Hematopoietic multipotent progenitor cell treated with erythropoietin and hydrocortisone succinate and interleukin-3 and kit ligand, for 8 days (in vitro differentiated cells): ENCODE results near the gene LHFPL6.
"Not testable (repeated sequence)": the region's sequence is repeated elsewhere in the genome, so short reads cannot be mapped to it uniquely, and the experiment has no call there.

Experiments used
- DNase-seq: peaks from one replicate; pipeline ENCODE4 v3.0.0-alpha.2; 2015

The LHFPL6 gene

DNA sequence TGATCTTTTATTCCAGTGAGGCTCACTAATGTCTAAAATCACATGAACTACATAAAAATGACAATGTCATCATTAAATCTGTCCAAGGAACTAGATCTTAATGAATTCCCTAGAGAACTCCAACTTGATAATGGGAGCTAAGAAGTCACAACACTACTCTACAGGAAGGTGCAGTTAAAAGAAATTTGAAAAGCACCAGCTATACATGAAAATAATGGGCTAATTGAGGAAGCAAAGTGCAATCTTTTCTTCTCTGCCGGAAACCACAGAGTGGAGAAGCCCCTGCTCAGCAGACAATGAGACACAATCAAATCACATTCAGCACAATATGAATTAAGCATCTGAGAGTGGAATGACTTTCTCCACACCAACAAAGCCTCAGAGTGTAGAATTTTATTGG, 261.7 kb downstream of the LHFPL6 start:
- no peak for DNase-seq

DNA sequence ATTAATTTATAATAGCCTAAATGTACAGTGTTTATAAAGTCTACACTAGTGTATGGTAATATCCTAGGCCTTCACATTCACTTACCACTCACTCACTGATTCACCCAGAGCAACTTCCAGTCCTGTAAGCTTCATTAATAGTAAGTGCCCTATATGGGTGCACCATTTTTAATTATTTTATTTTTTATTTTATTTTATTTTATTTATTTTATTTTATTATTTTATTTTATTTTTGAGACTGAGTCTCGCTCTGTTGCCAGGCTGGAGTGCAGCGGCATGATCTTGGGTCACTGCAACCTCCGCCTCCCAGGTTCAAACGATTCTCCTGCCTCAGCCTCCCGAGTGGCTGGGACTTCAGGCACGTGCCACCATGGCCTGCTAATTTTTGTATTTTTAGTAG, 264.9 kb downstream of the LHFPL6 start:
- DNase-seq, result not testable (repeated sequence)

DNA sequence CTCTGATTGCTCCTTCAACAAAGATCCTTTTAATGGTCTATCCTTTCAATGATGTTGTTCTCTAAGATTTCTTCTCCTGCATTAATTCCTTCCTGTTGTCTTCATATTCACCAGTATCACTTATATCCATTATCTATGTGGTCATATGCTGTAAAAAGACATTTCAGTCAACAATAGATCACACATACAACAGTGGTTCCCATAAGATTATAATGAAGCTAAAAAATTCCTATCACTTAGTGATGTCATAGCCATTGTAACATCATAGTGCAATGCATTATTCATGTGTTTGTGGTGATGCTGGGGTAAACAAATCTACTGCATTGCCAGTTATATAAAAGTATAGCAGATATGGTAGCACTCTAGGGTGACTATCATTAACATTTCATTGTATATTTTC, 266.1 kb downstream of the LHFPL6 start:
- DNase-seq, result no peak

DNA sequence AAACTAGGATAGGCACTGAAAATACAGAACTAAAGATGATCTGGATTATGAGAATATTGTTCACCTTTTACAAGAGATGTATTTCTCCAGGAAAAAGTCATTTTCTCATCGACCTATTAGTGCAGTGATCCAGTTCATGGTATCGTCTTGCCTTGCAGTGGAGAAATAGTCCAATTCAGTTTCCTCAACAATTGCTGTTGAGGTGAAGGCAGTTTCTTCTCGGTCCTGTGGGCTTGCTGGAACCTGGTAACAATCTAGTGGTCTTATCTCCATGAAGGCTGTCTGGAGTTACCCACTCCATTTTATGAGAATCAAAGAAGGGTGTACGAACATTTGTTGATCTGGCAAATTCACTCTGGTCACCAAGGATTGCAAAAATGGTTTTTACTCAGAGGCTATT, 266.8 kb downstream of the LHFPL6 start:
- DNase-seq, result no peak

DNA sequence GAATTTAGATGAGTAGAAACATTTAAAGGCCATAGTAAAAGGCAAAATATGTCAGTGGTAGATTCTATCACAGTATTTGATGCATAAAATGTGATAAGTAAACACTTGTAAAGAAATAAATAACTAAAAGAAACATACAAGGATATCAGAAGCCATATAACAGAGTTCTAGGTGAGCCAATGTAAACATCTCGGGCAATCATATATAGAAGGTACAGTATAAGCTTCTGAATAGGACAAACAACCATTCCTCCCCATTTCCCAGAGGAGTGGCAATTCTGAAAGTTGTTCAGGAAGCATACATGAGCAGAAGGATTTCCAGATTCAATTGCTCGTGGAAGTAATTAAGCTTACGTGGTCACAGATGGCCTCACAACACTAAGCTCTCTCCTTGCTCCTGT, 267.3 kb downstream of the LHFPL6 start:
- DNase-seq, result no peak

DNA sequence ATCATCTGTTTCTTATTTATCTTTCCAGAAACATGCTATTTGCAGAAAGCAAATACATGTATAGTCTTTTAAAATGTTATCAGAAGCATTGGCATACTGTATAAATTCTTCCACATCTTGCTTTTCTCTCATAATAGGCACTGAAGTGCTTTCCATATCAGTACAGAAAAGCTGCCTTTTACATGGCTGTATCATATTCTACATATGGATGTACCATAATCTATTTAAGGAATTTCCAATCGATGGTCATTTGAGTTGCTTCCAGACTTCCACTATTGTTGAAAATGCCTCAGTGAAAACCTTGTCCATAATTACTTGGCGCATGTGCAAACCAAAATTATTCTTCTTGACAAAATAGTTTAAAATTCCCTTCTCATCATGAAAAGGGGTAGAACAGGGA, 272.5 kb downstream of the LHFPL6 start:
- no peak for DNase-seq

DNA sequence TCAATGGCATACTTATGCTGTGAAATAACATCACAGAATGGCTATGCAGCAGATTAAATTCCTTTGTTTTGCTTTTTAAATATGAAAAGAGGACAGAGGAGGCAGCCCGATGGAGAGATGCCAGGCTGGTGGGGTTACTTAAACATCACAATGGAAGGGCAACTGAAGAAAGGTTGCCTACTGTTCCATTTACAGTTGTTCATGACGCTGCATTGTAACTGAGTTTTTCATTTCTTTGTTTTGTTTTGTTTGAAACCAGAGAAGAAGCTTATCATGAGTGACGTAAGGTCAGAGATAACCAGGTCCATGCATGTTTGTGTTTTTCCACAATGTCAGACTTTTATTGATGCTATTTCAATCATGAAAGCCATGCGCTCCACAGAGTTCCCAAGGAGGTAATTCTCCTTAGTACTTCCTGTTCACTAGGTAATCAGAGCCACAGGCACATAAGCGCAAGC, 273.8 kb downstream of the LHFPL6 start:
- no peak for DNase-seq

DNA sequence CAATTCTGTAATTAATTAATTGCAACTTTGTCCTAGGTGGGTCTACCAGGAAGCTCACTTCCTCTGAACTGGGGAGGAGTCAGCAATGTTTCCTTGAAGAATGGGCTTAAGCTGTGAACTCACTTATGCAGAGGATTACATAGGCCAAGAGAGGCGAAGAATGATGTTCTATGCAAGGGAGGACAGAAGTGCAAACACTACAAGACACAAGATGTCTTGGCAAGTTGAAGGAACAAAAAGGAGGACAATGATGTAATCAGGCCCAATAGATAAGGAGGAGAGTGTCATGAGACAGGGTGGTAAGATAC, 275.9 kb downstream of the LHFPL6 start:
- no peak for DNase-seq

DNA sequence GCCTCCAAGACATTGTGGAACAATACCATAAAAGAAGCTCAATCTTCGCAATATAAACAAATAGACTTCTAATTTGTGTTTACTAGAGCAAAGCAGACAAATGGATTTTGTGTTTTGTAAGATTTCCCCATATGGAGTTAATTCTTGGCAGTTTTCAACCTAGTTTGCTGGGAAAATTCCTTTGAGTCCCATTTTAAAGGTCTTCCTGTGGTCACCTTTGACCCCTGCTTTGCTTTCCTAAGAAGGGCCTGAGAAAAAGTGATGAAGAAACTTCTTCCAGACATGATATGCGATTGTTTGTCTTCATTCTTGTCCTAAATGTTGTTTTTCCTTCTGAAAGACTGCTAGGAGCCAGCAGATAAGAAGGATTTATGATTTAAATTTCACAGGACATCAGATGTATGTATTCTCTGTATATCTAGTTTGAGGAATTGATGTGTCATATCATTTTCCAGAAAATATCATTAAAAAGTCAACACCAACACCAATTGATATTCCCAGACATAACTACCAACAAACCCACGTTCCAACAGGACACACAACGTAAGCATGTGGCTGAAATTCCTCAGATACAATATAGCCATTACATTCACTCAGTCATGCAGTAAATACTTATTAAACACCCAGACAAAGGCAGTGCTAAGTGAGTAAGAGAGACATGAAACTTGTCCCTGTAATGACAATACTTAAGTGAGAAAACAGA, 276.4 kb downstream of the LHFPL6 start:
- DNase-seq, result no peak

DNA sequence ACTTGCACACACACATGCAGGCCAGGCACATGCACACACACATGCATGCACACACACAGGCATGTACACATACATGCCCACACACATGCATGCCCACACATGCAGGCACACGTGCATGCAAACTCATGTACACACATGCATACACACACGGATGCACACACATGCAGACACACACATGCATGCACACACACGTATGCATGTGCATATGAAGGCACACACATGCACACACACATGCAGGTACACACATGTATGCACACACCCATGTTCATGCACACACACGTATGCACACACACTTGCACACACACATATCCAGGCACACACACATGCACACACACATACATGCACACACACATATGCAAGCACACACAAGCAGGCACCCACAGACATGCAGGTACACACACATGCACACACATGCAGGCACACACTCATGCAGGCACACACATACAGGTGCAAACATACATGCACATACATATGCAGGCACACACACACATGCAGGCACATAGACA, 278.1 kb downstream of the LHFPL6 start:
- no peak for DNase-seq

DNA sequence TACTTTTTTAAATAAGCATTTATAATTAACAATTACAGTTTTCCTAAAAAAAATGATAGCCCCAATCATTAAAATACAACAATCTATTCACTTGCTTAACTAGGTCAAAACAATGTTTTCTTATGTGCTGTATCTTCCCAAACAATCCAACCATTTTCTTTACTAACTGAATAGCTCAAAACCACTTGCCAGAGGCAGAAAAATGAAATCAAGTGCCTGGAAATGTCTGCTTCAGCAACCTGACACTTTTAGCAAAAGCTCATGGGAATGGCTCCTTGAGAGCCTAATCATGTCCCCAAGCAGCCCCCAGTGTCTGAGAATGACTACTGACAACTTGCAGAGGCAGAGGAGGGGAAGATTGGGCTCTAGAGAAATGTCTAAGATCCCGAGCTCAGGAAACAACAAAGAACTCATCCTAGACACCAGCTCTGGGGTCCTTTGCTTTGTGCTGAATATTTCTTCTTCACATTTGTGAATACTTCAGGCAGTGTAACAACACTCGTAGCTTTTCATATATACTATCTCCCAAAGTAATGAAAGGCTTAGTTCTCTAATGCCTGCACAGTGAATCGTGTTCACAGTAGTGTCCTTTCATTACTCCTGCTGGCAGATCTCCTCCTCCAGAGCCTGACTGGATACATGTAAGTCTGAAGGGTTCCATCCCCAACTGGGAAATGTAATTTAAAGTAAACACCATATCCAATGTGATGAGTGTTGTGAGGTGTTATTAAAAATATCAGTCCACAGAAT, 280.0 kb downstream of the LHFPL6 start:
- DNase-seq, result no peak

DNA sequence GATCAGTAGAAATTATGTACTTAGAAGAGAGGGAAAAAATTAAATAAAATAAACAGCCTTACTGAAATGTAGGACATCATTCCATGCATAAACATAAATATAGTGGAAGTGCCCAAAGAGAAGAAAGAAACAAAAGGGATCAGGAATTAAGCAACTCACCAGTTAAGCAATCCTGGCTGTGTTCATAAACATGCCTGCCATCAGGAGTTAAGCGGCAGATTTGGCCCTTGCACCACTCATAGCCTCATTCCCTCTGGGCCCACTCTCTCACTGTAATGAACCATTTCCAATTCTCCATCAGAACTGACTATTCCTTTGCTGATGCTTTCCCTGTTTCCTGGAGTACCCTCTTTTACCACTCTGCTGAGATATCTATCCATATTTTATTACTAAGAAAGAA, 281.4 kb downstream of the LHFPL6 start:
- no peak for DNase-seq

DNA sequence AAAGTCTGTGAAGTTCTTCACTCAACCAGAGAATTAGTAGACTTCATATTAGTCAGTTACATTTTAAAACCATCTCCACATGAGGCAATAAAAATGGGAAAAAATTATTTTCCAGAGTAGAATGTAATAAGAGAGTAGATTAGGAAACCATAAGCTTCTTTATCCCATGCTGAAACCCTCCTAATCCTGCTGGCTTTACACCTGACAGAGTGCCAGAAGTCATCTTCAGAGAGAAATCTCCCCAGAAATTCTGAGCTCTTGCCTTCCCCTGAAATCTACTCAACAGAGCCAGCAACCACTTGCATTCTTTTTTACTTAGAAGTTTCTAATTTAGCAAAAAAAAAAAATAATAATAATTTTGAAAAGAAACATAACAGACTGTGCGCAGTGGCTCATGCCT, 284.8 kb downstream of the LHFPL6 start:
- DNase-seq, result no peak

DNA sequence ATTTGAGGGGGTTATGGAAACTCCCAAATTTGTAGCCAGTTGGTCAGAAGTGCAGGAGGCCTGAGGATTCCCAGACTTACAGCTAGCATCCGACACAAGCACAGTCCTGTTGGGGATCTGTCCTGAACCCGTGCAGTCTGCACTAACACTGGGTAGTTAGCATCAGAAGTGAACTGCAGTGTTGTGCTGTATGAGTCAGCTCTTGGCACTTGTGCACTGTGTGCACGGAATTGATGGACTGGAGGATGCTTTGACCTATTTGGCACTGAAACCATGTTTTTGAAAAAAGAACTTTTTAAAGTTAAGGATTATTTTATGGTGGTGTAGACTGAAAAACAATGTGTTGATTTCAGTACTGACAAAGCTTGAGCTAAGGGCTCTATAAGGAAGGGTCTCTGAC, 285.7 kb downstream of the LHFPL6 start:
- no peak for DNase-seq

DNA sequence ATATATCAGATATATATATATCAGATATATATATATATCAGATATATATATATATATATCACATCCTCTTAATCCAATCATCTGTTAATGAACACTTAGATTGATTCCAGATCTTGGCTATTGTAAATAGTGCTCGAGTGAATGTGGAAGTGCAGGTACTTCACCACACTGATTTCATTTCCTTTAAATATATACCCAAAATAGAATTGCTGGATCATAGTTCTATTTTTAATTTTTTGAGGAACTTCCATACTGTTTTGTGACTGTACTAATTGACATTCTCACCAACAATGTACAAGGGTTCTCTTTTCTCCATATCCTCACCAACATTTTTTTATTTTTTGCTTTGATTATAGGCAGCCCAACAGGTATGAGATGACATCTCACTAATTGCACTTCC, 287.2 kb downstream of the LHFPL6 start:
- no peak for DNase-seq

DNA sequence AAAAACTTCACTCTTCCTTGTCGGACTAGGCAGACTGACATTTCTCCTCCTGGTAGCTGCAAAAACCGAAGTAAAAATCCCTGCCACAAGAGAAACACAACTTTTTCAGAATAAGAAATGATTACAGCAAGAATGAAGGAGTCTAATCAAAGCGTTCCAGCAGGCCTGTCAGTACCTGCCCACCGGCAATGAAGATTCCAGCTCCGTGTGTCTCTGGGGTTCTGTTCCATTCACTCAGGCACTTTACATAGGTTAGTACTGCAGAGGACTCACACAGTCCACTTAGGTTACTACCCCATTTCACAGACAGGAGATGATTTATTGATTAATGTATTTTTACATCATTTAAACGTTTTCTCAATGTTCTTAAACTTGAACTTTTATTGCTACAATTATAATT, 289.3 kb downstream of the LHFPL6 start:
- DNase-seq, result no peak

DNA sequence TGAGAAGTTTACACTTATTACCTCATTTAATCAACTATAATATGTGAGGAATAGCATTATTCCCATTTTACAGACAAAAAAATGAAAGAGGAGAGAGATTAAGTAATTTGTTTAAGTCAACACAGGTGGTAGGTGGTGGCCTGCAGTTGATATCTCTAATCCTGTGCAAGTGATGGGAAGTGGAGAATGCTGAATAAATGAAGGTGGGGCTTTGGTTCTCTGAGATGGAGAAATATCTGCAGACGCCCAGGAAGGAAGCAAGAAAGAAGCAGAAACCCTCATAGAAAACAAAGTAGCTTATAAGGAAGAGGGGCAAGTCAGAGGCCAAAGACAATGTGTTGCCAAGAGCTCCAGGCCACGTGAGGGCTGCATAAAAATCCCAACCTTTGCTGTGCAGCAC, 290.4 kb downstream of the LHFPL6 start:
- no peak for DNase-seq

DNA sequence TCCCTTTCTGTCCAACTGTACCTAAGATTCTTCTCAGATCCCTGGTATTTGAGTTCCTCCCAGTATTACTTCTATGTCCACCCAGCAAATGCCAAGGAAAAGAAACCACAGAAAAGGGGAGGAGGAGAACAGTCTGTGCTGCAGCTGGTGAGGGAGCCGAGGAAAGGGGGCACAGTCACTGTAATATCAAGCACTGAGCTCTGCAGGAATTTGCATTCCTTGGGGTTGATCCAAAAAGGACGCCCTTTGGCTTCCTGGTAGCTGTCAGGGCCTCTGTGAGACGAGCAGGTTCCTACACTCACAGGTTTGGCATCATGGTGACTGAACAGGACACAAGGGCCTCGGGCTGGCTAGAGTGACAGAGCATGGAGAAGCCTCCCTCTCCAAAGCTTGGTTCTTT, 291.4 kb downstream of the LHFPL6 start:
- no peak for DNase-seq

DNA sequence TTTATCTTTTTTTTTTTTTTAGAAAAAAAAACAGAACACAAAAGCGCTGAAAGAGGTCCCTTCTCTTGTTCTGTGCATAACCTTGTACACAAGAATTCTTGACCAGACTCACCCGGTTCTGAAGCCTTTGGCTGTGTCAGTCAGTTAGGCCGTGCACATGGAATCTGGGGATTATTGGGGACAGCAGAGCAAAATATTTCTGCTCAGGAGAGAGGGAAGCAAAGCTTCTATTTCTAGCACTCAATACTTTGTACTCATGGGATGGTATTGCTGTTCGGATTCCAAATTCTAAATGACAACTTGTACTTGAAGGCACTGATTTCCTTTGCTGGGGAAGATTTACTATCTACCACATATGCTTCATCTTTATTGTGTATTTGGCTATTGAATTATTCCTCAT, 292.0 kb downstream of the LHFPL6 start:
- no peak for DNase-seq

DNA sequence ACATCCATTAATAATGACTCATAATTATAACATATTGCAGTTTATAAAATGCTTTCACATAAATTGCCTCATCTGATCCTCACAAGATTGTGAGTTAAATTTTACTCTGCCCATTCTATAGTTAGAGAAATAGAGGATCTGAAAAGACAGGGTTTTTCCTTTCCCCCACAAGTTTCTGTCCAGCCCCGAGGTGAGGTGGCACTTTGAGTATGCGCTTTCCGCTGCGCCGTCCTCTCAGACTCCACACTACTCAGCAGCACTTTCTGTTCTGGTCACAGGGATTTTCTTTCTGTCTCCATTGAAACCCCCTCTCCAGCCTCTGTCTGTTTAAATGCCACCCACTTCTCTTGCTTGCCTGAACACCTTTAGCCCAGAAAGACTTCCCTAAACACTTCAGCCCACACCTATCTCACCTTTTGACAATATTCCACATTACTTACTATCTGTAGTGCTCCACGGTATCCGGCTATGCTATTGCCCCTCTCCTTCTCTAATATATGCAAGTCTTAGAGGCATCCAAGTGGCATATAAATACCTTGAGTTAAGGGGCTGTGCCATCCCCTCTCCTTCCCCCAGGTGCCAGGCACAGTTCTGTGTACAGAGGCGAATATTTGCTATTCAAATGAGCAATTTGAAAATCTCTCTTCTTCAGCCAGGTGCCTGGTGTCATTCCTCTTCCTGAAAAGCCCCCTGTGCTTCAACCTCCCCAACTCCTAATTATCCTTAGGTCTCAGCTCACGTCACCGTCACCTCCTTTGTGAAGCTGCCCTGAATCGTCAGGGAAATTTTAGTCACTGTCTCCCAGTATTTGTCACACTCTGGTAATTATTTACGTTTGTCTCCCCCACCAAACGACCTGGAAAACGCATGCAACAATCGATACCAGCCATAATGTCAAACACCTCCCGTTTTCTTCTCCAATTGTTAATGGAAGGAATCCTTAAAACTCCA, 296.1 kb downstream of the LHFPL6 start:
- DNase-seq, result no peak

DNA sequence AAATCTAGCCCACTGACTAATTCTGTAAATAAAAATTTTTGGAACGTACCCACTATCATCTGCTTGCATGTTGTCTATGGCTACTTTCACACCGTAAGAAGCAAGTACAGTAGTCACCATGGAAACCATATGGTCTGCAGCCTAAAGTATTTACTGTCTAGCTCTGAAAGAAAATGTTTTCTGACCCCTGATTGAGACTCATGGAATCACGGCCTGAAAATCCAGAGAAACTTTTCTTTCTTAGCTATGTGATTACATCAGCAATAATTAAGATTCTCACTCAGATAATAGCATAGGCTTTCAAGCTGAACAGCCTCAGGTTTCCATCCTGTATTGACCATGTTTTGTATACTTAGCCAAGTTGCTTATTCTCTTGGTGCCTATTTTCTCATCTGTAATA, 300.2 kb downstream of the LHFPL6 start:
- DNase-seq, result no peak

DNA sequence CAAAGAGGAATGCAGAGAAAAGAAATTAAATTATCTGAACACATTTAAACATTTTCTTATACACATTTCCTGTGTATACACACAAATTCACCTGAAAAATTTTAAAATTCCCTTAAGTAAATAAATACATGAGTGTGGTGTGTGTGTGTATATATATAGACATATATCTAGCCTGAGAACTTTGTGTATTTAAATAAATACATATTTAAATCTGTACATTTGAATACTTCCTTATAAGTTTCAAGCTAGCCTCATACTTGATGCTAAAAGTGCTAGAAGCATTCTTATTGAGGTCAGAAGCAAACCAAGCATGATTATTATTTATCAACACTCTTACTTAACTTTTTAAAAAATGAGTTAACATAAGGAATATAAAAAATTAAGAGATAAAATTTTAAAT, 304.0 kb downstream of the LHFPL6 start:
- DNase-seq, result no peak

DNA sequence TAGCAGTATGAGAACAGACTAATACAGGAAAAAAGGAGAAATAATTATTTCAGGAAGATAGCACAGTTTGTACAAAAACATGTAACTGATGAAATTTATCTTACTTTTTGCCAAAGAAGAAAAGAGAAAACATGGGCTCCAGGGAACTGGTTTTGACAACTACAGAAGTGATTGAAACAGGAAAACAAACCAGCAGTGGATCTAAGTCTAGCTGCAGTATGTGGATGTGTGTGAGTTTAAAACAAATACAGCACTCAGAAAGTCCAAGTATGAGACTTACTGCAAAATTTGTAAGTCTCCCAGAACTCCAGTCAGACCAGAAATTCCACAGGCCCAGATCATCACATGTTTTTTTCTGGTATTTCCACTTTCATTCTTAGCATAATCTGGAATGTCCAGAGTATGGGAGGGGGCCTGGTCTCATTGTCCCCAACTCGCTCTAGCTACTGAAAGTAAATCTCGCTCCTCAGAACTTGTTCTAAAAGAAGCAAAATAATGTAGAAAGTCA, 305.3 kb downstream of the LHFPL6 start:
- no peak for DNase-seq
